ELR (cell line): ENCODE measurements around the gene KCNH1.

Experiments
- DNase-seq: peaks from one replicate; pipeline ENCODE4 v3.0.0-alpha.2; 2015; ENCODE audit warnings: low read depth

Gene KCNH1

DNA sequence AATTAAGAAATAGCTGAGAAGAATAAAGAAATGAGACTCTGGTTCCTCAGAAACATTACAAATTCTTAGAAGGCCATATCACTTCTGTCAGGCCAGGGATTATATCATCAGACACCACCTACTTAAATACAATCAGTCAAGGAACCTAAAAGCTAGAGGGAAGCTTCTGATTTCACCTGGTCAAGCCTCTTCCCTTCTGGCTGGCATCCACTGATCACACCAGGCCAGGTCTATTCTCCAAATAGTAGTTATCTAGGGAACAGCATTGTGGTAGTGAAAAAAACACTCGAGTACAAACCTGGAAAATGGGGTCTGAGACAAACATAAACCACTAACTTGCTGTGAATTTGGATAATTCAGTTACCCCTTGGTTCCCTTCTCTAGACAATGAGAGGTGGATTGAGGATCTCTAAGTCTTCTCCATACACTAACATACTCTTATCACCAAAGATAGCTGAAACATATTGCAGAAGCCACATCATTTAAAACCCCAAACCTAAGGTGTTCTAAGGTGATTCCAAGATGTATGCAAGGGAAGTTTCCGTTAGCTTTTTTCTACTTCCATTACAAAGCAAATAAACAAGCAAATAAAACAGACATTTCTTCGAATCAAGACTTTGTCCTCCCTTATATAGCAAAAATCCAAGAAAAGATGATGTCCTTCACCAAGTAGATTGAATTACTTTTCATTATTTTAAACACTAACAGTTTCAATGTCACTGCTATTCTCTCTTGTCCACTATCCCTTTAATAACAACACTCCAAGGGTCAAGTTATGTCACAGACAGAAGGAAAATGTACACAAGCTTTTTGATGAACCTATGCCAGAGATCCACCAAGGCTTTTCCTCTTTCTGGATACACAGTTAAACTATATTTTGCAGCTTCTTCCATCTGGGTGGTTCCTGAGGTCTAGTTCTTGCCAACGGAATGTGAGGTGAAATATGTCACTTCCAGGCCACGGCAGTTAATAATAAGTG is 212.9 kb downstream of the KCNH1 start:
- no peak for DNase-seq

DNA sequence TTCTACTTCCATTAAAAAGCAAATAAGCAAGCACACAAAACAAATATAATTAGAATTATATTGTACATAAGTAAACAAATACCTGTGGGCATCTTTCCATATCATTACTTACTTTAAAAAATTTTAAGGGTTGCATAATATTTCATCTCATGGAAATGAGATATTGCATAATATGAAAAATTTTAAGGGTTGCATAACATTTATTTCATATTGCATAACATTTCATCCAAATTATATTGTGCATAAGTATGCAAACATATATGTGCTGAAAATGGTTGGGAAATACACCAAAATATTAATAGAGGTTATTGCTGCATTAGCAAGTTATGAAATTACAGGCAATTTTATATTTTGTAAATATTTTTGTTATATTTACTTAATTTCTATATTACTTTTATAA is 213.7 kb downstream of the KCNH1 start:
- no peak for DNase-seq

DNA sequence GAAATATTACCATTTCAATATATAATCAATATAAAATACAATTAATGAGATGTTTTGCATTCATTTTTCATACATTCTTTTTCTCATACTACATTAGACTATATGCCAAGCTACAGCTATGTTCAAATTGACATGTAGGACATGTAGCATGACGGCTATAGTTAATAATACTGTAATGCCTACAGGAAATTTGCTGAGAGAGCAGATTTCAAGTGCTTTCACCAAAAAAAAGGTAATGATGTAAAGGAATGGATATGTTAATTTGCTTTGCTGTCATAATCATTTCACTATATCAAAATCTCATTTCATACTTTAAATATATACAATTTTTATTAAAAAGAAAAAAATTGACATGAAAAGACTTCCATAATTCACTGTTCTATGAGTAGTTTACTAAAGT is 215.1 kb downstream of the KCNH1 start:
- no peak for DNase-seq

DNA sequence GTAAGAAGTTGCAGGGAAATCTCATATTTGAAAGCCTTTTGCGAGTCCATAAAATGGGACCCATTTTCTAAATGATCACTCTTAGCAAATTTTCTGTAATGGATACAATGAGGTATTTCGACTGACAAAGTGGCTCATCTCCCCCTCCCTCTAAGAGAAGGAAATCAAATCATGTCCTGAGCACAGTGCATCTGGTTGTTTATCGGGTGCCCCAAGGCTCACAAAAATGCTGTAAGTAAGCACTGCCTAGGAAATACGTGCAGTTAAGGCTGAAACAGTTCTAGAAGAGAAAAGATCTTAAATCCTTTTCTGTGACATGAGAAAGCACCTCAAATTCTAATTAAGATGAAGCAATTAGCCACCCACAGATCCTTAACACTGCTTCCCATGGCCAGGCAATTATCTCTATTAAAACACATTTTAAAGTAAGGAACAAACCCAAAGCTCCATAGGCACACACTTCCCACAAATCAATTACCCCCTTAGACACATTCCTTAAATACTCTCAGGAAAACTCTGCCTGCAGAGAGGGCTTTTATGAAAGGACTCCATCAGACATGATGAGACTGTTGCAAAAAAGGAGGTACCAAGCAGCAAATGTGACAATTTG is 216.3 kb downstream of the KCNH1 start:
- no peak for DNase-seq

DNA sequence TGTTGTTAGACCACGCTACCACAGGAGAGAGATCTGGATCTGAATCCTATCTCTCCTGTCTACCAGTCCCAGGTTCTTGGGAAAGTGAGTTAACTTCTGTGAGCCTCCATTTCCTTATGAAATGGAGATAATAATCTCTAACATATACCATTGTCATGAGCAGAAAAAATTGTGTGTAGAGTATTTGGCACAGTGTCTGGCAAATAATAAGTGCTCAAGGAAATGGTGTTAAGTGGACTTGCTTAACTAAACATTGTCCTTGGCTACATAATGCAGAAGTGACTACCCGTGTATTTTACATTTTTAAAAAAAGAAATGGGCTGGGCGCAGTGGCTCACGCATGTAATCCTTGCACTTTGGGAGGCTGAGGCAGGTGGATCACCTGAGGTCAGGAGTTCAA is 217.4 kb downstream of the KCNH1 start:
- no peak for DNase-seq

DNA sequence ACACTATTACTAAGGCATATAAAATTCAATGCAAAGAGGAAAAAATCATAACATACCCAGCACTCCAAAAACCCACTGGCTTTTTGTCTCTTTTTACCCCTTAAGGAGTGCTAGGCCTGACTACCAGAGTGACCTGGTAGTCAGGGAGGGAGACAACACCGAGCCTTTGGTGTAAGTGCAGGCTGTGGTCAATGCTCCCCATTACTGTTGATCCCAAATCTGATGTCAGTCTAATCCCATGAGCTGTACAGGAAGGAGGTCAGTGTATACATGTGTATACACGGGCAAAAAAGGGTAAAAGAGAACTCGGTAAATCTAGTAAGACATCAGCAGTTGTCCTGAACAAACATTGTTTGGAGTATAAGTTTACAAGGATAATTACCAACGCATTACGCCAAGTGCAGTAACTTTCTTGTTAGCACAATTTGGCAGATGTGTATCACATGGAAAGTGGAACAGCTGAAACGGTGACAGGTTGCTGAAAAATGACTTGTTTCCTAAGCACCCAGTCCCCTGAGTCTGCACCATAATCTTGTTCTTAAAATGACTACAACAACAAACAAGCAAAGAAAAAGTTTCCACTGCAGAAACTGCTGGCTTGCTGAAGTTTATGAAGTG is 217.9 kb downstream of the KCNH1 start:
- no peak for DNase-seq

DNA sequence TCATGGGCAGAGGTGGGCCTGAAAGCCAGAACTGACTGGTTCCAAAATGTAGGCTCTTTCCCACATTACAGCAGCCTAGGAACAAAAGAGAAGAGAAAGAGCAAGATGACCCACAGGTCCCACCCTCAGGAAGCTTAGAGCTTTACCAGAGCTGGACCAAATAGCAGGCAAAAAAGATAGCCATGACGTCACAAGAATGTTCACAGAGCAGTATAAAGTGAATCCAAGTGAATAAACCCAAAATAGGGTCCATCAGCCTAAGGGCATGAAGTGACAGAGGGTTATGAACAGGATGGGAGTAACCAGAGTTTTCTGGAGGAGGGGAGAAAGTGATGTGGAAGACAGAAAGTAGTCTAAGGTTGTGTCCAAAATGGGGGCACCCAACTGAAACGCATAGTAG is 221.2 kb downstream of the KCNH1 start:
- DNase-seq: no peak

DNA sequence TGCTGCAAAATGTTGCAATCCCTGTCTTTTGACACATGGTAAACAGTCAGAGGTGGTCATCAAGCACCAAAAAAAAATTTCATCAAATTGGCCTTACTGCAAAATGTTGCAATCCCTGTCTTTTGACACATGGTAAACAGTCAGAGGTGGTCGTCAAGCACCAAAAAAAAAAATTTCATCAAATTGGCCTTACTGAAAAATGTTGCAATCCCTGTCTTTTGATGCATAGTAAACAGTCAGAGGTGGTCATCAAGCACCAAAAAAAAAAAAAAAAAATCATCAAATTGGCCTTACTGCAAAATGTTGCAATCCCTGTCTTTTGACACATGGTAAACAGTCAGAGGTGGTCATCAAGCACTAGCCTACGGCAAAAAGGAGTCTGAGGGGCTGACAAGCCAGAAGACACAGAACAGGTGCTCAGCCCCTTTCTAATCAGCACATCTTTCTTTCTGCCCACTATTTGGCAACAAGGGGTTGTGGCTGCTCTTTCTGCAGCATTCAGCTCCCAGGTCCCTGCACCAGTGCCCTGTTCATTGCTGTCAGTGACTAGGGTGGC is 223.8 kb downstream of the KCNH1 start:
- no peak for DNase-seq

DNA sequence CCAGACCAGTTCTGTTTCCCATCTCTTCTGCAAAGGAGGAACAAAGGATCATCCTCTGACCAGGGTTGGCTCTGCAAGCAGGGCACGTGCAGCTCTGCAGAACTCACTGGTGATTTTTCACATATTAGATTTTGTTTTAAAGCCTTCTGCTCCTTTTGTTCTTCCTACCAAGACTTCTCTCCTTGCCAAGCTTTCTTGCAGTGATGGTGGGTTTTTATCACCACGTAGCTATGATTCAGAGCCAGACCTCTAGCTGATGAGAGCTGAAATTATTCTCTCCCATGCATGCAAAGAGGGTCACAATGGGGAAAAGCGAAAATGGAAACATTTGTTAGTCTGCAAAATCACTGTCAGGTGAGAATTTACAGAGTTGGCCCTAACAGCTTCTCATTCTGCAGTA is 225.2 kb downstream of the KCNH1 start:
- no peak for DNase-seq

DNA sequence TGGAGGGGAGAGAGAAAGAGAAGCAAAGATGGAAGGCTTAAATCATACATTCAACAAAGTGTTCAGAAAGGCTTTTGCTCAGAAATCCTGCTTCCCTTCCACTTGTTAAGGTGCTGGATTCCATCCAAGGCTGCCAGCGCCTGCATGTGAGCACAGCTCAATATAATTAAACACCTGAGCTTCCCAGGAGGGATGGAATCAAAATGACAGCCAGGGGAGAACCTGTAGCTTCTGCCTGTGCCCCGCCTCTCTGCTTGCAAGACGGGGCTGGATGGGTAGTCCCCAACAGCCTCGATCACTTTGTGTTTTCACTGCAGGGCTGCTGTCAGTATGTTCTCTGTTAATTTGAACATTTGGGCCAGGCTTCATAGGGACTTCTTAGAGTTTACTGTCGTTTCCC is 225.7 kb downstream of the KCNH1 start:
- no peak for DNase-seq

DNA sequence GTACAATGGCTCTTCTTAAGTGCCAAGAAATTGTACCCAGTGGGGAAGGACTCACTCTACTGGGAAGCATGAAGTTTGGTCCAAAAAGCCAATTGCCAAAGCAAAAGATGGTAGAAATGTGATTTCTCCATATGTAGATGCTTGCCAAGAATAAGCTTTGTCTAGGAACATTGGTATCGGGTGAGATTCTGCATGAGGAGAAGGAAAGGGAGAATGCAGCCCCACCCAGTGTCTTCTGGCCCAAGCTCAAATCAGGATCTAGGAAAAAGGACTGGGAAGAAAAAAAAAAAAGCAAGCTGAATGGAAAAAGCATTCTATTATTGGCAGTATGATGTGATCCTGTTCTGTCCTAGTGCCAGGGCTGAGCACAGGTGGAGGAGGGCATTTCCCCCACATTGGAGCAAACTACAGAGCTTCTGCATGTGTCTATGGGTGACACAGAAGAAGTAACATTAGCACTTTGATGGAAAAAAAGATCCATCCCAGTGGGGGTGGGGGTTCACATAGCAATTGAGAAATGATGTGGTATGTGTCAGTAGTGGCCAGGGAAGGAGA is 226.6 kb downstream of the KCNH1 start:
- DNase-seq: no peak

DNA sequence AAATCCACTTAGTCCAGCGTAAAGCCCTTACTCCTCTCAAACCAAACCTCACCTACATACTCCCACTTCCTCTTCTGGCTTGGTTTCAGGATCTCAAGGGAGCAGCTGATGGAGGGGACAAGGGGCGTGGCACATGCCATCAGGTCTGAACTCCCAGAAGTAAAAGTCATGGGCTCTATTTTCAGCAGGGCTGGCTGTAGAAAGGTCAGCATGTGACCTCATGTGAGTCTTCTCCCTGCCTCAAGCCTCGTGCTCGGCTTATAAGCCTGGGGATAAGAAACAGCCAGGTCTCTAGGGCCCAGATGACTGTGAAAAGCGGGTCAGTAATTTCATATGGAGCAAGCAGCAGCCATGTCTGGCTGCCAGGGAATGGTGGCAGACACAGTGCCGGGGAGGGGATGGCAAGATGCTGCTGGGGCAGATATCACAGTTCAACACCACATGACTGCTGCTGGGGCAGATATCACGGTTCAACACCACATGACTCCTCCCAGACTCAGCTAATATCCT is 227.9 kb downstream of the KCNH1 start:
- no peak for DNase-seq

DNA sequence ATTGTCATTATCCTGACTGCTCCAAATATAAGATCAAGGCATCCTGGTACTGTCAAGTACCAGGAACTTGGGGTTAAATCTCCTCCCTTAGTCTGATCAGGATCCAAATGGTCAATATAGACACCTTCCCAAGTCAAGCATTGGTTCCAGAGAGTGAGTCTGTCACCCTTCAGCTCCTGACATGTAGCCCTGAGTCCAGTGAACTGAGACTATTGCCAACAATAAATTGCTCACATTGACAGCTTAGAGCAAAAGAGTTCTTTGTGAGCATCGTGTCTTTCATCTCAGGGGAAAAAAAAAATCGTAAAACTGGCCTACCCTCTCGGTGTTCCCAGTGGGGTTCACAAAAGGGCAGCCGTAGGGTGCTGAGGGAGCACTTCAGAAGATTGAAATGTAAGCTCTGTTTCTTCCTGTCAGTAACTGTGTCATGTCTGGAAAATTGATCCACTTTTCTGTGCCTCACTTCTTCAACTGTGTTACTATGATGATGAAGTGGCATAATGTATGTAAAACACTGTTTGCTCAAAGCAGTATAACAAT is 228.5 kb downstream of the KCNH1 start:
- no peak for DNase-seq

DNA sequence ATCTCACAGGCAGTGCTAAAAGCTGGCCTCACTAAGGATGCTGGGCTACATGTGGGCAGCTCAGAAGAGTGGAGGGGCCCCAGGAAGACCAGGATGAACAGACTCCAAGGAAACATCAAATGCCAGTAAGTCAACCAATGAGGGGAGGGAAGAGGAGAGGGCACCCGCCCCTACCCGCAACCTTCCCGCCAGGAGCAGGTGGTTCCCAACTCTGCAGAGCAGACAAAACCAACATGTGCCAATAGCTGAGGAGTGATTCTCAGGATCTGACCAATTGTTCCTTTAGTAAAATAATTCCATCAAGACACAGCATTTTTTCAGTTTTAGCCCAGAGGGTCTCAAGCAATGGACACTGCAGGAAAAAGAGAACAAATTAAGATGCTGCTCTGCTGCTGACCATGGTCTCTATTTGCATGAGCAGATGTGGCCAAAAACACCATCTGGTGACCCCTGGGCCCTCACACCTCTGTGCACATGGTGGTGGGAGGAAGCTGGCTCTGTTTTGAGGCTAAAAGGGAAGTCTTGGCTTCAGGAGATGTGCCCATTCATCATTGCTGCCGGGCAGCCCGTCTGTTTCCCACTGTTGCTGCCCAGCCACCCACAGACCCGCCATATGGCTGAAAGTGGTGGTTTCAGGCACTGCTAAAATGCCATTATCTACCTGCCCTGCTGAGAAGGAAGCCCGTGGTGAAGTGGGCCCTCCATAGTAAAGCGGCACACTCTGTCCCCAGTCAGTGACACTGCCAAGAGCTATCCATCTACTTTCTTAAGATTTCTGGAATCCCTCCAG is 231.8 kb downstream of the KCNH1 start:
- DNase-seq: no peak

DNA sequence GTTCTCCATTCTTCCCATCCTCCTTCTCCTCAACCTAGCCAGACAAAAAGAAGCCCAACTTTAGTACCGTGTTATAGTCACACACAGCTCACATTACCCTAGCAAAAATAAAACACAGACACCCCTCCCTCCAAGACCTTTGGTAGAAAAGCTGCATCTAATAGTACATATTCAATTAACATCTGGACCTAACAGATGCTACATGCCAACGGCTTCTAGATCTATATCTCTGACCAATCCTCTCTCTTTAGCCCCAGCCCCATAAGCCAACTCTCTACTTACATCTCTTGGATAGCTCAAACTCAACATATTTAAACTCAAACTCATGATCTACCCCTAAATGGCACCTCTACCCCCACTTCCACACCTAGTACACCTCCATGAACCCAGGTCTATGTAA is 233.1 kb downstream of the KCNH1 start:
- no peak for DNase-seq

DNA sequence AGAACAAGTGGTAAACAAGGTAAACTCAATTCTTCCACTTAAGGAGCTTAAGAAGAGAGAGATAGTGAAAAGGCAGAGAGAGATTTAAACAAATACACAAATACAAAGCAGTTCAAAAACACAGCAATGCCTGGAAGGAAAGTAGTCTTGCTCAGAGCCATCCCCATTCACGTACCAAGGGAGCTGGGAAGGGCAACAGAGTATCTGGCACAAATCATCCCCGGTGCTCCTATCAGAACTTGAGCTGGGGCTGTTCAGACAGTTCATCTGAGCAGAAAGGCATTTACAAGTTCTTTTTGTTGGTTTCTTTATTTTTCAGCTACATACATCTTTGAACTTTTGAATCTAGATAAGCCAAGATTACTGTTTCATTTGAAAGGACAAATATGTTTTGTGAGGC is 233.9 kb downstream of the KCNH1 start:
- DNase-seq: no peak

DNA sequence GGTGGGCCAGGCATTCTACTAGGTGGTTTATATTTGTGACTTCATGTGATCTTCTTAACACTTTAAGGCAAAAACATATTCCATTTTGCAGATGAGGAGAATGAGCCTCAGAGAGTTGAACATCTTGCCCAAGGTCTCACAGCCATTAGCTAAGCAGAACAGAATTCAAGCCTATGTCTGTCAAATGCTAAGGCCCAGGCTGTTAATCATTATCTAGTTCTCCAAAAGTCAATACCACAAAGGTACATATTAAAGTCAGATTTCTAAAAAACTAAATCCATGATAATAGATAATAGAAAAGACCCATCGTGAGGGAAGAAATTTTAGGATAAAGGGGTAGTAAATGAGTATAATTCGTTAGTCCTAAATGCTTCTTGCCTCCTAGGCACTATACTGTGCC is 234.3 kb downstream of the KCNH1 start:
- DNase-seq: no peak

DNA sequence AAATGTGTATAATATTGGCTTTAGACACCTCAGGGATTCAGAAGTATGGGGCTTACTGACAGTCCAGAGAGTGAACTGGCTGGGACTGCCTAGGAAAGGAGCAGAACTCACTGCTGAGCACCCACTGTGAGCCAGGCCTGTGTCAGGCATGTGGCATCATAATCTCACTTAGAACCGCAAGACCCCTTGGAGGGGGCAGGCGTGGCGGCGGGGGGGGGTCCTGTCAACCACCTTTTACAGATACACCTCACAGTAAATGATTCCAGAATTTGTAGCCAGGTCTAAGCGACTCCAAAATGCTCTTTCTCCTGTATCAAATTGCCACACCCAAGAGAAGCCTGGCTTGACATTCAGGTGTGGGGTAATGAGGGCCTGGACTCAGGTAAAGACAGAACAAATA is 235.5 kb downstream of the KCNH1 start:
- DNase-seq: no peak

DNA sequence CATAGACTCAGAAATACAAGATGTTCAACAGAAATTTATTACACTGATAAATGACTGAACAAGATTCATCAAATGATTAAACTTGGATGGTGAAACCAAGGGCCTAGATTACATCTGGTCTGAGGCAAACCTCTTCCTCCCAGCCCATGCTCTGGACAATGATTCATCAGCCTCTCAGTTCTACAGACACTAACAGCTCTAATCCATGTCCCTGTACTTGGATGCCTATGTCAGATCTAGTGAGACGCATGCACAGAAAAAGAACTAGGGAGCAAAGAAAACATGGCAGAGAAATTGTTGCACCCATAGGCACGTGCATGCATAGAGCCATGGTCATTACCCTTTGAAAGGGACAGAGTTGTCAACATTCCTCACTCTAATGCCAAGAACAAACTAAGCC is 250.1 kb downstream of the KCNH1 start:
- DNase-seq: peak; percentile 61

DNA sequence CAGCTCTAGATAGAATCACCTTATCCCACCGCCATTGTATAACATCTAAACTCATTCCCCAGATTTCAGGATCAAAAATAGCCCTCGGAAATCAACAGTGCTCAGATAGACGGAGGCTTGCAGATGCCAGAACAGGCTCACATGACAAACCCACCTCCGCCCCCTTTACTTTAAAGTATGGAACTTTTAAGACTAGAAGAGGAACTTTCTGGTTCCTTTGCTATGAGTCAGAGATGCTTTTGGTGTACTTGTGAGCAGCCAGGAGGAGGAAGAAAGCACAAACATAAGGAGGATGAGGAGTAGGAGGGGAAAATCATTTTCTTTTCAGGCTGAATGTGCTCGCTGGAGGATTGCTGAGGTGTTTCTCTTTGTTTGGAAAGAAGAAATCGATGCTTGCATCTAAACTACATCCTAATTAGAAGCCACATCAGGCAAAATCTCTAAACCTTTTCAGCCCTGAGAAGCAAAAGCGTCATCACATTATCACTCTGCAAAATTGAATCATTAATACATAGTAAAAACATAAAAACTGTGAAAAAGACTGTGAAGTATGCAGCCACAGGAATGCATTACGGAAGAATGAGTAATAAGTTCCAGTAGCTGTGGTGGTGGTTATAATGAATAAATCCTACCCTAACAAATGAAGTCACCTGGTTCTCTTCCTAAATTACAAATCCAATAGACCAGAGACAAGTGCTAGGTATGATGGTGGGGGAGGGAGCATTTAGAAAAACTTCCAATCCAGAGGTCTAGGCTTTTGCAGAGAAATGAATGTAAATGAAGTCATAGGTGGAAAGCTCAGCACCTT is 251.3 kb downstream of the KCNH1 start:
- DNase-seq: peak; percentile 68
